Eye (tissue), 1 donor: ENCODE measurements around the gene L1CAM.

Source experiments
- DNase-seq: peaks from one replicate; pipeline ENCODE4 v3.0.0-alpha.2; 2015

Gene L1CAM

GRCh38 chrX:153874366-153875125, 11.4 kb downstream of the L1CAM start:
- DNase-seq: no peak

- no peak for DNase-seq
Observed at GRCh38 chrX:153874085-153874365, 11.9 kb downstream of the L1CAM start.

- peak; percentile 74 for DNase-seq
Observed at GRCh38 chrX:153873282-153874084, 12.5 kb downstream of the L1CAM start.

GRCh38 chrX:153871946-153872878, 13.8 kb downstream of the L1CAM start:
- no peak for DNase-seq

GRCh38 chrX:153871451-153871850, 14.5 kb downstream of the L1CAM start:
- peak; percentile 87 for DNase-seq

- peak; percentile 3 for DNase-seq
Observed at GRCh38 chrX:153870791-153871360, 15.1 kb downstream of the L1CAM start.

GRCh38 chrX:153870288-153870690, 15.7 kb downstream of the L1CAM start:
- DNase-seq: no peak

- no peak for DNase-seq
Observed at GRCh38 chrX:153869473-153870287, 16.3 kb downstream of the L1CAM start.

- no peak for DNase-seq
Observed at GRCh38 chrX:153868576-153869472, 17.1 kb downstream of the L1CAM start.

GRCh38 chrX:153867671-153868070, 18.3 kb downstream of the L1CAM start:
- DNase-seq: no peak

GRCh38 chrX:153867139-153867538, 18.8 kb downstream of the L1CAM start:
- DNase-seq: no peak

- no peak for DNase-seq
Observed at GRCh38 chrX:153866302-153867019, 19.5 kb downstream of the L1CAM start.

GRCh38 chrX:153865685-153866084, 20.3 kb downstream of the L1CAM start:
- DNase-seq: no peak

GRCh38 chrX:153865321-153865580, 20.7 kb downstream of the L1CAM start:
- DNase-seq: no peak

- DNase-seq: no peak
Observed at GRCh38 chrX:153864561-153865320, 21.2 kb downstream of the L1CAM start.

- DNase-seq: no peak
Observed at GRCh38 chrX:153864101-153864500, 21.9 kb downstream of the L1CAM start.

- no peak for DNase-seq
Observed at GRCh38 chrX:153863251-153863991, 22.6 kb downstream of the L1CAM start.

GRCh38 chrX:153862369-153863250, 23.4 kb downstream of the L1CAM start:
- peak; percentile 15 for DNase-seq
